GM19238 (cell line): ENCODE results near the gene MSI2.

ENCODE experiments used
- DNase-seq: peaks from one replicate; pipeline ENCODE4 v3.0.0; 2011; ENCODE audit warnings: low spot score; ENCODE audit not compliant: insufficient read length

MSI2 gene

GRCh38 chr17:57246257-57246656 is 10.1 kb upstream of the MSI2 start:
- DNase-seq = no peak

DNA sequence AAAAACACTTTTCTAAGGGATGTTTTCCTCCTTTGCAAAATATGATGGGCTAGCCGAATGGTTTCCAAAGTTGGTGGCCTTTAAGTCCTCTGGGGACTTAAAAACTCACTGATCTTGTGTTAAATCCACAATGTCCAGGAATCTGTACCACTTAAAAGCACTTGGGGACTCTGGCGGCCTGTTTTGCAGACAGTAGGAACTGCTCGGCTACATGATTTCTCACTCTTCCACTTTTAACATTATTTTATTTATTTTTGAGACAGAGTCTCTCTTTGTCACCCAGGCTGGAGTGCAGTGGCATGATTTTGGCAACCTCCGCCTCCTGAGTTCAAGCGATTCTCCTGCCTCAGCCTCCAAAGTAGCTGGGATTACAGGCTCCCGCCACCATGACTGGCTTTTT is 9.1 kb upstream of the MSI2 start:
- no peak for DNase-seq

- no peak for DNase-seq
Observed at GRCh38 chr17:57247913-57248312, 8.4 kb upstream of the MSI2 start.

- DNase-seq = no peak
Observed at GRCh38 chr17:57249520-57249919, 6.8 kb upstream of the MSI2 start.

- no peak for DNase-seq
Observed at GRCh38 chr17:57251211-57251787, 5.0 kb upstream of the MSI2 start.

DNA sequence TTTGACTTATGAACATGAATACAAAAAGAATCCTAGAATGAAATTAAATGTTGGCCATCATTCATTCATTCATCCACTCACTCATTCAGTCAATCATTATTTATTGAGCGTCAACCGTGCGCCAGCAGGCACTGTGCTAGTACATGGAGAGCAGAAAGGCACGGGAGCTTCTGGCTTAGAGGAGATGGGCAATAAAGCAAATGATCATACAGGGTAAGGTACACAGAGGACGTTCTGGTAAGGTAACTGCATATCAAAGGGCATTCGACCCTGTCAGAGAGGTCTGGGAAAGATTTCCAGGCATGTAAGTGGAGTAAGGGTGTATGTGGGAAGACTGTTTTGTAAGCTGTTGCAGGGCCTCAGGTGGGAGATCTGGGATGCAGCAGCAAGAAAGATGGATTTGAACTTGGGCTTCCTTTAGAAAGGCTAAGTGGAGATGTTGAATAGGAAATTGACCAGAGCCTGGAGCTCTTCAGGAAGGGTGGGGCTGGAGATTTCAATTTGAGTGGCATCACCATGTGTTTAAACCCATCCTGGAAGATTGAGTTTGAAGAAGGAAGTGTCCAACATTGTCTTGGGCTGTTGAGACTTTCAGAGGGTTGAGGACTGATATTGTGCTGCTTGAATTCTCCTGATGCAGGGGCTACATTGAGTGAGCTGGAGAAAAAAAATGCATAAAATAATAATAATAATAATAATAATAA is 2.8 kb upstream of the MSI2 start:
- DNase-seq = no peak

DNA sequence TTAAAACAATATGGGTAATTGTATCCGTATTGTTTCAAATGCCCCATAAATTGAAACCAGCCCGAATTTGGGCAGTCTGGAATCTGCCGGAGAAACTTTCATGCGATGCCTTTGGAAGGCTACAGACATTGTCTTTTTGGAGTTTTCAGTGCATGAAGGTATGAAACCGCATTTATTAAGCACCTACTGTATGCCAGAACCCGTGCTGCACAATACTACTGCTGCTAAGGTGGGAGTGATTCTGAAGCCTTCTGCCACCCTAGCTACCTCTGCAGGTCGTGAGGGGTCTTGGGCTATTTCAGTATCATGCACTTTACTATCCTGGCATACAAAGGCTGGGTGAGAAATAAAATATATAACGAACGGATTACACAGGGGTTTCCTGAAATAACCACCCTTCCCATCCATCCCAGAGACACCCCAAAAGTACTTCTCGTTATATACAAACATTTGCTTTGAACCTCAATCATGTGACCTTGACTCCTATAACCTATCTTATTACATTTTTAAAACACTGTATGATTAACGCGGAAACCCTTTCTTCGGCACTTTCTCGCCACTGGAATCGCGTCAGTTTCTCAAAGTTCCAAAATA is 1.0 kb upstream of the MSI2 start:
- no peak for DNase-seq

GRCh38 chr17:57256708-57257112 is 387 bp downstream of the MSI2 start:
- no peak for DNase-seq

DNA sequence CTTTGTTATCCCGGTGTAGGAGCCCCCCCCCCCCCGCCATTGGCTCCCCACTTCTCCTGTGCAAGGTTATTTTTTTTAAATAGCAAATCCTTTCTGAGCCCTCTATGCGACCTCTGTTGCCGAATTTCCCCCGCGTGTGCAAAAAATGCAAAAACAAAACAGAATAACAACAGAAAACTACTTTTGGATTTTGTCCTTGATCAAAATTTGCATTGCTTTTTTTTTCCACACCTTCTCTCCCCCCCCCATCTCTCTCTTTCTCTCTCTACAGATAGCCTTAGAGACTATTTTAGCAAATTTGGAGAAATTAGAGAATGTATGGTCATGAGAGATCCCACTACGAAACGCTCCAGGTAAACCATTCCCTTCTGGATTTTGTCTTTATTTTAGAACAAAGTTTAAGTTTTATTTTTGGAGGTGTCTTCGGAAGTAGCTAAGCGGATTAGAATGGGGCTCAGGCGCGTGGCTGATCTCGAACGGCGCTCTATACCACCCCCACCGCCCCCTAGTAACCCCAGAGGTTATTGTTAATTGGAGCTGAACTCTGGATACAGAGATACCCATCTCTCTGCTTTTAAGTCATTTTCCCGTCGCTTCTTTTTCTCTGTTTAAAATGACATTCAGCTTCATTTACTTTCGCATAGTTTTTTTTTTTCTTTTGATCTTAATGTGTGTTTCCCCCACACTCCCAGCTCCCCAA is 1.0 kb downstream of the MSI2 start:
- no peak for DNase-seq

- DNase-seq = no peak
Observed at GRCh38 chr17:57257895-57258851, 1.9 kb downstream of the MSI2 start.

DNA sequence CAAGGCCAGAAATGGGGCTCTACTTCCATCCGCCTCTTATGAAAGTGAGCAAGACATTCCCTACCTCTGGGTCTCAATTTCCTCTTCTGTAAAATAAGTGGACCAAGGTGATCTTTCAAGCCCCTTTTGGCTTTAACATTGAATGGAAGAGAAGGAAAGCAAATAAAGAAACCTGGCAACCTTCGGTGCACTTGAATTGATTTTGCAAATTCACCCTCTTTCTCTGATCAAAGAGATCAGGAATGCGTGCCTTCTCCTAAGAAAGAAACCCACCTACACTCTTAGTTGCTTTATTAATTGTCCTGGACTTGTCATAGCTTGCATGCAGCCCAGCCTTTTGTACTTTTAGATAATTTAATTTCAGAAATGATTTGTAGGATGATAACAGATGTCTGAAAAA is 3.0 kb downstream of the MSI2 start:
- DNase-seq = no peak

- DNase-seq = no peak
Observed at GRCh38 chr17:57259817-57260216, 3.5 kb downstream of the MSI2 start.

GRCh38 chr17:57260325-57261083 is 4.2 kb downstream of the MSI2 start:
- DNase-seq = no peak

DNA sequence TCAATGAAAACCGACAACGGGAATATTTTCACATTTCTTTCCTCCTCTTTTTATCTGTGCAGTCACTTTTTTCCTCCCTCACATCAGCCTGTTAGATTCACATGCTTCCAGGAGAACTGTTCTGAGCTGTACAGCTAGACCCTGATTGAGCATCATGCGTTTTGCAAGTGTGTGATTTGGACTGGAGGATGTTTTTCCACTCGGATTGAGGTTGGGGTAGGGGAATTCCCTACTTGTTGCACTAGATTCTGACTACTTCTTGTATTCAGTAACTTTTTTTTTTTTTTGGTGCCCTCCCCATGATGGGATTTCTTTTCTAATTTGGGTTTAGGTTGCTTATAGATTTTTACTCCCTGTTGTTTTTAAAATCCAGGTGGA is 4.8 kb downstream of the MSI2 start:
- no peak for DNase-seq

GRCh38 chr17:57262557-57262956 is 6.2 kb downstream of the MSI2 start:
- DNase-seq = no peak

- DNase-seq = no peak
Observed at GRCh38 chr17:57264250-57264649, 7.9 kb downstream of the MSI2 start.

DNA sequence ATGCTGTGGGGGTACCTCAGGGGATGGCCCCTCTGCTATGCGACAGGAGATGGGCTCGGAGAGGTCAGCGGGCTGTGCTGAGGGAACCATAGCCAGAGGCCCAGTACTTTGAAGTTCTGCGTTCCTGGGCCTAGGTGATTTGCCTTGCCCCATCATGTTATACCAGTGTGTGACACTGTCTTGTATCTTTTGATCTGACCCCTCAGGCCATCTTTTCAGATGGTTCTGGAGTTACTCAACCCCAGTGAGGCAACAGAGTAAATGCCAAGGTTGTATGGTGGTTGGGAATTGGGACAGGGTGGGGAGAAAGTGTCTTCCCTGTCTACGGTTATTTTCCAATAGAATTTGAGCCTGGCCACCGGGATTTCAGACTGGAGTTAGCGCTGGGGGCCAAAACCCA is 8.5 kb downstream of the MSI2 start:
- no peak for DNase-seq

- no peak for DNase-seq
Observed at GRCh38 chr17:57266902-57267311, 10.6 kb downstream of the MSI2 start.

DNA sequence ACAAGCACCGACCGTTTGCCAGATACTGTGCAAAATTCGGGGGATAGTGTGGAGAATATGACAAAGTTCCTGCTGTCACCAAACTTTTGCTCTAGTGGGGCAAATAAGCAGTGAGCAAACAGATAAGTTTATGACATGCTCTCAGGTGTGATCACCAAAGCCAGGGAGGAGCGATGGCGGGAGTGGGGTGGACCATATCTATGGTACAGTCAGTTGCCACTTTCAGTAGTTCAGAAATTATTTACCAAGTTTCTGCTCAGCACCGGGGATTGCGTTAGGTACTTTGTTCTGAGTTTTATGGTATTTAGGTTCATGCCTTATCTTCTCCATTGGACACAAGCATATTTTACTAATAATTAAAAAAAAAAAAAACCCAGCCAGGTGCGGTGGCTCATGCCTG is 11.9 kb downstream of the MSI2 start:
- DNase-seq = no peak

- no peak for DNase-seq
Observed at GRCh38 chr17:57269052-57269451, 12.7 kb downstream of the MSI2 start.
